Stomach smooth muscle (tissue), 2 donors: Measurements from ENCODE around the gene PDSS1.
A peak's percentile ranks its signal among the peaks of the same experiment; 100 is the strongest.
"Not testable (repeated sequence)": the region's sequence is repeated elsewhere in the genome, so short reads cannot be mapped to it uniquely, and the experiment has no call there.

ENCODE experiments used
- H3K27ac ChIP-seq: one replicate; pipeline ENCODE4 v1.7.0; 2013; ENCODE audit warnings: mild to moderate bottlenecking, low read length, inconsistent platforms
- H3K27me3 ChIP-seq, 2 donors: one replicate each; pipeline ENCODE4 v1.7.0; 2013; ENCODE audit warnings: low read length in 2 of 2; ENCODE audit not compliant: insufficient read depth in 2 of 2, control insufficient read depth in 1 of 2
- H3K36me3 ChIP-seq, 2 donors: one replicate each; pipeline ENCODE4 v1.7.0; 2013; ENCODE audit warnings: low read length in 2 of 2; ENCODE audit not compliant: control insufficient read depth in 2 of 2, insufficient read depth in 2 of 2
- H3K4me1 ChIP-seq: one replicate; pipeline ENCODE4 v1.7.0; 2013; ENCODE audit warnings: low read length; ENCODE audit not compliant: control insufficient read depth, insufficient read depth
- H3K4me3 ChIP-seq, 2 donors: one replicate each; pipeline ENCODE4 v1.7.0; 2013; ENCODE audit warnings: low read length in 2 of 2
- H3K9ac ChIP-seq, 2 donors: one replicate each; pipeline ENCODE4 v1.7.0; 2013; ENCODE audit warnings: low read length in 2 of 2, mild to moderate bottlenecking in 1 of 2
- H3K9me3 ChIP-seq, 2 donors: one replicate each; pipeline ENCODE4 v1.7.0; 2013; ENCODE audit warnings: low read length in 2 of 2; ENCODE audit not compliant: control insufficient read depth in 2 of 2
- donor health status: healthy.
- donor health status: Pancreatic carcinoma.

PDSS1 gene

GRCh38 chr10:26681076-26681475 is 16.4 kb upstream of the PDSS1 start:
- Histone ChIP-seq H3K4me3 (no peak overlapping the region), H3K9ac (no peak overlapping the region), H3K27me3 (peaks cover 0 to 4% of the 10 kb centered on the region in 2 donors), H3K36me3 (no peaks in the 10 kb centered on the region), H3K9me3 (no peaks in the 10 kb centered on the region), H3K4me1 (no peaks in the 10 kb centered on the region), H3K27ac (no peak overlapping the region)

DNA sequence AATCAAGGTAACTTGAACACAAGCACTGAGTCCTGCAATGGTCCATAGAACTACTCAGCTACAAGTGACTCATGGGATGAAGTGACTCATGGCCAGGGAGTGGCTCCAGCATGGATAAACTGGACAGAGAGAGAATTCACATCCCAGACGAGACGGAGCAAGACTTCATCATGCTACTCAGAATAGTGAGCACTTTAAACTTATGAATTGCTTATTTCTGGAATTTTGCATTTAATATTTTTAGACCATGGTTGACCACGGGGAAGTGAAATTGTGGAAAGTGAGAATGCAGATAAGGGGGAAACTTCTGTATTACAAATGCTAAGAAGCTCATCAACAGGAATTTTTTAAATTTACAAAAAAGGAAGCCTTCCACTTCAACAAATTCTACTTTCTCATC is 15.5 kb upstream of the PDSS1 start:
- not testable (repeated sequence) for H3K27ac ChIP-seq, H3K4me1 ChIP-seq, H3K36me3 ChIP-seq, H3K4me3 ChIP-seq, H3K9me3 ChIP-seq, H3K27me3 ChIP-seq, H3K9ac ChIP-seq

- Histone ChIP-seq H3K27ac (no peak overlapping the region), H3K27me3 (peaks cover 0 to 4% of the 10 kb centered on the region in 2 donors), H3K9me3 (no peaks in the 10 kb centered on the region), H3K4me3 (no peak overlapping the region), H3K36me3 (no peaks in the 10 kb centered on the region), H3K4me1 (no peaks in the 10 kb centered on the region), H3K9ac (no peak overlapping the region)
Measured at GRCh38 chr10:26682931-26683330, 14.6 kb upstream of the PDSS1 start.

DNA sequence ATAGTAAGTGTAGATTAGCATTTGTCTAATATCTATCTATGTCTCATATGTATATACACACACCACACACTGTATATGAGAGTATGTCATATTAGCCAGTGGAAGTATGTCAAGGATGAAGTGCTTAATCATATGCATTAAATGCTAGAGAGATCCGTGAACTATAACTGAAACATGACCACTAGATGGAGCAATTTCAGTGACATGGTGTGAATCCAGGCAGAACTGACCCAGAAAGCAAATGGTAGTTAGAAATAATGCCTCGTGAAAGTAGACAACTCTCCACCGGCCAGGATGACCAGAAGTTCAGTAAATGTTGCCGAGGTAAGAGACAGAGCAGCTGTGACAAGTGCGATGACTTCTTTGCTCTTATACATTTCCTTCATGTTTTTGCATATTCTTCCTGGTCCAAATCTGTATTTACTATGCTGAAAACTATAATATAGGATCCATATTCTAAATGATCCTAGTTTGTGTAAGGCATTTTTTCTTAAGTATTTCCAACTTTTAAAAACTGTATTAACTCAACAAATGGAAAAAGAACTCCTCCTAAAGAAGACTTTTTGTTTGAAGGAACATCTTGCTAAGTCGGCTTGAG is 12.7 kb upstream of the PDSS1 start:
- not testable (repeated sequence) for H3K27ac ChIP-seq, H3K36me3 ChIP-seq, H3K9me3 ChIP-seq, H3K27me3 ChIP-seq, H3K4me3 ChIP-seq, H3K9ac ChIP-seq, H3K4me1 ChIP-seq

- H3K9ac ChIP-seq = no peak overlapping the region
- H3K36me3 ChIP-seq = no peaks in the 10 kb centered on the region
- no peaks in the 10 kb centered on the region for H3K9me3 ChIP-seq
- peaks cover 0 to 4% of the 10 kb centered on the region in 2 donors for H3K27me3 ChIP-seq
- H3K4me1 ChIP-seq = no peaks in the 10 kb centered on the region
- H3K4me3 ChIP-seq = no peak overlapping the region
- H3K27ac ChIP-seq = no peak overlapping the region
Measured at GRCh38 chr10:26685441-26685840, 12.1 kb upstream of the PDSS1 start.

DNA sequence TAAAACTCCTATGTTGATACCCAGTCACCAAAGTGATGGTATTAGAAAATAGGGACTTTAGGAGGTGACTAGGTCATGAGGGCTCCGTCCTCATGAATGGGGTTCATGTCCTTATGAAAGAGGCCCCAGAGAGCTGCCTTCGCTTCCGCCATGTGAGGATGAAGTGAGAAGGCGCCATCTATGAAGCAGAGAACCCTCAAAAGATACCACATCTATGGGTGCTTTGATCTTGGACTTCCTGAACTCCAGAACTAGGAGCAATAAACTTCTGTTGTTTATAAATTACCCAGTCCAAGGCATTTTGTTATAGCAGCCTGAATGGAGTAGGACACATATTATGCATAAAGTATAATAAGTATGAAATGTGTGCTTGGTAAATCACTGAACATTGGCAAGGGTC is 8.1 kb upstream of the PDSS1 start:
- Histone ChIP-seq H3K27me3 (peaks cover 0 to 4% of the 10 kb centered on the region in 2 donors), H3K9me3 (no peaks in the 10 kb centered on the region), H3K9ac (no peak overlapping the region), H3K4me3 (no peak overlapping the region), H3K36me3 (no peaks in the 10 kb centered on the region), H3K4me1 (no peaks in the 10 kb centered on the region), H3K27ac (no peak overlapping the region)

DNA sequence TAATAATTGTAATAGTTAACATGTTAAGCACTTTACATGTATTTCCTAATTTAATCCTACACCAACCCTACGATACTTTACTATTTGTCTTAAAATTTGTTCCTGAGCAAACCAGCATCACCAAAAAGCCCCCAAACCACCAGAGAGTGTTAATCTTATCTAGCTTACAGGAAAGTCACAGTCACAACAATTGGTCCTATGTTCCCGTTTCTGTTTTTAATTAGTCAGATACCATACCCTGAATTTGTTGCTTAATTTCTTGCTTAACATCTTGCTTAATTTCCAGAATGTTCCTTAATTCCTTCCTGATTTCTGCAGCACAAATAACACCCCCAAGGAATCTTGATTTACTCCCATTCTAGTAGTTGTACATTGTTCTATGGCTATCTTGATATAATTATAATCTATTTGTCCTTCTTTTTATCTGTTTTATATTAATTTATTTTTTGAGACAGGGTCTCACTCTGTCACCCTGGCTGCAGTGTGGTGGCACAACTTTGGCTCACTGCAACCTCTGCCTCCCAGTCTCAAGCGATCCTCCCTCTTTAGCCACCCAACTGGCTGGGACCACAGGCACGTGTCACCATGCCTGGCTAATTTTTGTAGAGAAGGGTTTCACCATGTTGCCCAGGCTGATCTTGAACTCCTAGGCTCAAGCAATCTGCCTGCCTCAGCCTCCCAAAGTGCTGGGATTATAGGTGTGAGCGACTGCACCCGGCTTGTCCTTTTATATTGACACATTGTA is 6.6 kb upstream of the PDSS1 start:
- Histone ChIP-seq H3K27me3 (no peaks in the 10 kb centered on the region), H3K9ac (no peak overlapping the region), H3K36me3 (no peaks in the 10 kb centered on the region), H3K9me3 (no peaks in the 10 kb centered on the region), H3K4me1 (no peaks in the 10 kb centered on the region), H3K27ac (no peak overlapping the region), H3K4me3 (no peak overlapping the region)

DNA sequence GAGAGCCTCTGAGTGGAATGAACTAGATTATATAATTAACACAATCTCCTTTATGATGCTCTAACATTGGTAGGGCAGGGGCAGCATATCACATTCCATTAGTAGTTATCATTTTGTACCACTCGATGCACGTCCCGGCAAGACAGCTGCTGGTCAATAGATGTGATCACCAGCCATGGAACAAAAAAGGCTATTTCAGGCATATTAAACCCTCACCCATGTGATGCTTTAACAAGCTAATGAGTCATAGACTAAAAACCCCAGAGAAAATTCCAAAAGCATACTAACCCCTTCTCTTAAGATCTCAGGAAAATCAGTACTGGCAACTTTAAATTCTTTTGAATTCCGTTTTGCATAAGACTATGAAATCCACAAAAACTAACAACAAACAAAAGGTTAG is 3.0 kb upstream of the PDSS1 start:
- not testable (repeated sequence) for H3K4me1 ChIP-seq, H3K4me3 ChIP-seq, H3K9me3 ChIP-seq, H3K27ac ChIP-seq, H3K9ac ChIP-seq, H3K36me3 ChIP-seq, H3K27me3 ChIP-seq

DNA sequence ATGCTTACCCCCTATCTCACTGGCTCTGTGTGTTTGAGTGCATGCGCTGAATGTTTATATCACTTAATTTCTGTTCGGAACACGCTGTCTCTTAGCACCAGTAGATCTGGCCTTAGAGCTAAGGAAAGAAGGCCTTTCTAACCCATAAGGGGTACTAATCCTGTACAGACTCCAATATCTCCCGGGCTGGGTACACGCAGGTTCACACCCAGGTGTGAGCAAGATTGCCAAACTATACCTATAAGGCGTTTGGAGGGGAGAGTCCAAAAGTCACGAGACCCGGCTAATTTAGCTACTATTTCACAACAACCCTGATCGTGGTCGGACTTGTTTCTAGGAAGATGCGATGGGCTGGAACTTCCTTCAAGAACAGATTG is 727 bp upstream of the PDSS1 start:
- Histone ChIP-seq H3K4me1 (peaks cover 10% of the 10 kb centered on the region), H3K9me3 (no peaks in the 10 kb centered on the region), H3K9ac (peak overlapping the region; percentile 70 to 84), H3K27ac (peak overlapping the region; percentile 64), H3K36me3 (no peaks in the 10 kb centered on the region), H3K27me3 (no peaks in the 10 kb centered on the region), H3K4me3 (peak overlapping the region; percentile 96 to 98)

GRCh38 chr10:26697922-26698608 is 564 bp downstream of the PDSS1 start:
- Histone ChIP-seq H3K4me1 (peaks cover 10% of the 10 kb centered on the region), H3K27ac (no peak overlapping the region), H3K27me3 (no peaks in the 10 kb centered on the region), H3K4me3 (peak overlapping the region; percentile 96 to 98), H3K9ac (peak overlapping the region; percentile 70 to 79), H3K9me3 (no peaks in the 10 kb centered on the region), H3K36me3 (no peaks in the 10 kb centered on the region)

- H3K9ac ChIP-seq = no peak overlapping the region
- H3K27me3 ChIP-seq = no peaks in the 10 kb centered on the region
- H3K36me3 ChIP-seq = no peaks in the 10 kb centered on the region
- H3K27ac ChIP-seq = no peak overlapping the region
- no peak overlapping the region for H3K4me3 ChIP-seq
- peaks cover 10% of the 10 kb centered on the region for H3K4me1 ChIP-seq
- H3K9me3 ChIP-seq = no peaks in the 10 kb centered on the region
Measured at GRCh38 chr10:26698909-26699308, 1.4 kb downstream of the PDSS1 start.
